Measurements from ENCODE around the gene KRT71. TPM values are rescaled to one million over a fixed set of nuclear protein-coding genes. Genes with fewer than 3 reads are reported as not detected.

The KRT71 gene
- total RNA-seq, 4 donors from 2014 or later, result not detected

DNA sequence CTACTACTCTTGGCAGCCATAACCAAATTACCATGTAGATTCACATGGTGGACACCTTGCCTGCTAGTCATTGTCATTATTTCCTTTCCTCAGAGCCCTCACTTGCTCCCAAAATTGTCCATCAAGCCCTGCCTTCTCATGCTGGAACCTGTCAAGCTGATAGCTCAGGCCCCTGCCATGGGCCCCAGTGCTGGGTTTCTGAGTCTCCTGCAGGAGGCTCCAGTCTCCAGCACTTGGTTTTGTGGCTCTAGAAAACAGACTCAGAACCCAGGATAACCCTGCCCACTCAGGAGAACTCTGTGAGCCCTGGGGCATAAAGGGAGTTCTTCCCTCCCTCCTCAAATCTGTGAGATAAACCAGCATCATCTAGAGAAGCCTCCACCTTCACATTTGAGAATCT is 10.8 kb downstream of the KRT71 start:
- Histone ChIP-seq H3K4me1 (peaks cover 0 to 61% (median 19%) of the 10 kb centered on the region in 3 donors), H3K9me3 (no peaks in the 10 kb centered on the region), H3K27ac (no peak overlapping the region), H3K27me3 (no peaks in the 10 kb centered on the region), H3K36me3 (no peaks in the 10 kb centered on the region), H3K4me3 (no peak overlapping the region)
- intact Hi-C loops (cut with DNase I), result no loop called here
- no peak for DNase-seq
- TF ChIP-seq POLR2A (IDR thresholded peaks at IDR 0.05), result no peak
- TF ChIP-seq, protein P1, sequence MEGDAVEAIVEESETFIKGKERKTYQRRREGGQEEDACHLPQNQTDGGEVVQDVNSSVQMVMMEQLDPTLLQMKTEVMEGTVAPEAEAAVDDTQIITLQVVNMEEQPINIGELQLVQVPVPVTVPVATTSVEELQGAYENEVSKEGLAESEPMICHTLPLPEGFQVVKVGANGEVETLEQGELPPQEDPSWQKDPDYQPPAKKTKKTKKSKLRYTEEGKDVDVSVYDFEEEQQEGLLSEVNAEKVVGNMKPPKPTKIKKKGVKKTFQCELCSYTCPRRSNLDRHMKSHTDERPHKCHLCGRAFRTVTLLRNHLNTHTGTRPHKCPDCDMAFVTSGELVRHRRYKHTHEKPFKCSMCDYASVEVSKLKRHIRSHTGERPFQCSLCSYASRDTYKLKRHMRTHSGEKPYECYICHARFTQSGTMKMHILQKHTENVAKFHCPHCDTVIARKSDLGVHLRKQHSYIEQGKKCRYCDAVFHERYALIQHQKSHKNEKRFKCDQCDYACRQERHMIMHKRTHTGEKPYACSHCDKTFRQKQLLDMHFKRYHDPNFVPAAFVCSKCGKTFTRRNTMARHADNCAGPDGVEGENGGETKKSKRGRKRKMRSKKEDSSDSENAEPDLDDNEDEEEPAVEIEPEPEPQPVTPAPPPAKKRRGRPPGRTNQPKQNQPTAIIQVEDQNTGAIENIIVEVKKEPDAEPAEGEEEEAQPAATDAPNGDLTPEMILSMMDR (IDR thresholded peaks at IDR 0.05), result peak in 2 of 6 experiments; percentile 15 to 17

DNA sequence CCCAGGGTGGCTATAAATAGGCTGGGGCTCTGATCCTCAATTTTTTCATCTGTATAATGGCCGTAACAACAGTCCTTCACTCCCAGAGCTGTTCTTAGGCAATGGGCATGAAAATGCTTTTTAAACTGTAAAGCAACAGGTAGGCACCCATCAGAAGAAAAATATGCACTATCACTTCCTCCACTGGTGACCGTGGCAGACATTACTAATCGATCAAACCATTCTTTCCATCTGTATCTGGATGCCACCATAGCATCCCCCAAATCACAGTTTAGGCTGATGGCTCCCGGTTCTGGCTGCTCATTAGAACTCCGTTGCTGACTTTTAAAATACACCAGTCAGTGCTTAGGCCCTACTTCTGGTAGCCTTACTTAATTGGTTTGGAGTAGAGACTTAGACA is 11.2 kb downstream of the KRT71 start:
- peaks cover 0 to 64% (median 19%) of the 10 kb centered on the region in 3 donors for H3K4me1 ChIP-seq
- TF ChIP-seq POLR2A (IDR thresholded peaks at IDR 0.05), result no peak
- TF ChIP-seq, protein P1 (IDR thresholded peaks at IDR 0.05), result no peak
- H3K9me3 ChIP-seq, result no peaks in the 10 kb centered on the region
- no peak overlapping the region for H3K27ac ChIP-seq
- 85 to 91% methylated on average over 5 of the region's 5 CpGs for WGBS, 2 donors
- no peak overlapping the region for H3K4me3 ChIP-seq
- no peaks in the 10 kb centered on the region for H3K27me3 ChIP-seq
- intact Hi-C loops (cut with DNase I), result no loop called here
- no peak for DNase-seq
- no peaks in the 10 kb centered on the region for H3K36me3 ChIP-seq

DNA sequence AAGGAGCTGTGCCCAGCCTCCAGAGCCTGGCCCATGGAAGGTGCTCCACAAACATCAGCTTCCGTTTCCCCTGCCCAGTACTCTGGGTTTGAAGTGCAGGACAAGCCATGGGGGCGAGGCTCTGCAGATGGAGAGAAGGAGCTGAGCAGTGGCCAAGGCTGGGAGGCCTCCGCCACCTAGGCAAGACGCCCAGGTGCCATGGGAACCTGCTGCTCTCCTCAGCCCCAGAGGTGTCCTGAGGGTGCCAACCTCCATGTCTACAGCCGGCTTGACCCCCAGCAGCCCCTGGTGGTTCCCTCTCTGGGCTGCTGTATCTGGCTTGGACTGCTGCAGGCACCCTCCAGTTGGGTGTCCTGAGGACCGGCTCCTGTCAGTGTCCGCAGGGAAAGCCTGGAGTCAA is 12.4 kb downstream of the KRT71 start:
- no peak for DNase-seq
- 80 to 100% methylated on average over 2 of the region's 7 CpGs for WGBS, 2 donors

DNA sequence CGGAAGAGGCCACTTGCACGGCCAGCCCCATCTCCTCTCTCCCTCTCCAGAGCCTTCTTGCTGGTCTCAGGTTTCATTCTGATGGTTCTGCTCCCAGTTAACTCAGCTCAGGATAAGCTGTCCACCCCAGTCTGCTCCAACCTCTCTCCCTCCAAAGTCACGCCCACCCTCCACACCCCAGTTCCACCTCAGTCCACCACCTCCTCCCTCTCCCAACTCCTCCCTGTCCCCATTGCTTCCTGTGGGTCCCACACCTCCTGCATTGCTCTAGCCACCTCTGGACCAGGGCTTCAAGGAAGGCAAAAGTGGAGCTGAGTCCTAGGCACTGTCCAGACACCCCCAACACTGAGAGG is 13.1 kb downstream of the KRT71 start:
- no peak for TF ChIP-seq POLR2A (IDR thresholded peaks at IDR 0.05)
- DNase-seq, result no peak
- no peak overlapping the region for H3K4me3 ChIP-seq
- 71% methylated on average over 3 of the region's 3 CpGs; no CpG with 5 or more reads in 1 of the 2 donors for WGBS, 2 donors
- H3K4me1 ChIP-seq, result peaks cover 0 to 58% (median 19%) of the 10 kb centered on the region in 3 donors
- H3K27me3 ChIP-seq, result no peaks in the 10 kb centered on the region
- no peaks in the 10 kb centered on the region for H3K36me3 ChIP-seq
- peak overlapping the region in 1 of 4 donors; percentile 33 for H3K27ac ChIP-seq
- no peaks in the 10 kb centered on the region for H3K9me3 ChIP-seq
- intact Hi-C loops (cut with DNase I), result no loop called here

More for the DNA sequence above, 12.4 kb downstream of the KRT71 start:
- intact Hi-C loops (cut with DNase I), result no loop called here
- Histone ChIP-seq H3K9me3 (no peaks in the 10 kb centered on the region), H3K4me1 (peaks cover 0 to 64% (median 19%) of the 10 kb centered on the region in 3 donors), H3K27me3 (no peaks in the 10 kb centered on the region), H3K36me3 (no peaks in the 10 kb centered on the region), H3K27ac (no peak overlapping the region), H3K4me3 (no peak overlapping the region)
- no peak for TF ChIP-seq POLR2A (IDR thresholded peaks at IDR 0.05)

DNA sequence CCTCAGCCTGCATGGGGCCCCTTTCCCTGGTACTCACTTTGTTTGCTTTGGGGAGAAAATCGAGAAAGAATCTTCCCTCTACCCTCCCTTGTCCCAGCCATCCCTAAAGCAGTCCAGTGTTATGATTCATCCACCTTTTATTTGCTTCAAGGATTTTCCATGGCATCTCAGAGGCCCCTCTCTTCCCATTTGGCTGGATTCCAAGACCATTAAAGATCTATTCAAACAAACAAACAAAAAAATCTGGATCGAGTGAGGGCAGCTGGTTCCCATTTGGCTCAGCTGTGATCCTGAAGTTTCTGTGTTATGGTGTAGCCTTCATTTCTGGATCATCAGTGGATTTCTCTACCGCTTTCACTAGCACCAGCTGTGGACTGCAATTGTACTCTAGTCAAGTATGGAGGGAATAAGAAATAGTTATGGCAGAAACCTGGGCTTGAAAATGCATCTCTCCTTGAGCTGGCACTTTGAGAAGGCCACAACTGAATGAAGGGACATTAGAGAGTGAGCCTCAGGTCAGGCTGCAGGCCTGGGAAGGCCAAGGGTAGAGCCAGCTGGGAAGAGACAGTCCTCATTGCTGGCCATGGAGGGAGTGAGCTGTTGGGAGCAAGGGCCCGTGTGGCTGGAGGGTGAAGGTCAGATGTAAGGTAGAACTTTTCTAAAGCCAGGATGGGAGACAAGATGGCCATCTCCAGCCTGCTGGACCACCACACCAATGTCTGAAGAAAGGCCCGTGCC is 13.7 kb downstream of the KRT71 start:
- Histone ChIP-seq H3K9me3 (no peaks in the 10 kb centered on the region), H3K27me3 (no peaks in the 10 kb centered on the region), H3K4me3 (no peak overlapping the region), H3K27ac (peak overlapping the region in 2 of 4 donors; percentile 4 to 33), H3K36me3 (no peaks in the 10 kb centered on the region), H3K4me1 (peaks cover 0 to 53% (median 15%) of the 10 kb centered on the region in 3 donors)
- intact Hi-C loops (cut with DNase I), result no loop called here
- TF ChIP-seq, protein P1 (IDR thresholded peaks at IDR 0.05), result no peak
- TF ChIP-seq POLR2A (IDR thresholded peaks at IDR 0.05), result no peak
- no peak for DNase-seq
- 34 to 39% methylated on average over 3 to 5 of the region's 5 CpGs for WGBS, 2 donors

DNA sequence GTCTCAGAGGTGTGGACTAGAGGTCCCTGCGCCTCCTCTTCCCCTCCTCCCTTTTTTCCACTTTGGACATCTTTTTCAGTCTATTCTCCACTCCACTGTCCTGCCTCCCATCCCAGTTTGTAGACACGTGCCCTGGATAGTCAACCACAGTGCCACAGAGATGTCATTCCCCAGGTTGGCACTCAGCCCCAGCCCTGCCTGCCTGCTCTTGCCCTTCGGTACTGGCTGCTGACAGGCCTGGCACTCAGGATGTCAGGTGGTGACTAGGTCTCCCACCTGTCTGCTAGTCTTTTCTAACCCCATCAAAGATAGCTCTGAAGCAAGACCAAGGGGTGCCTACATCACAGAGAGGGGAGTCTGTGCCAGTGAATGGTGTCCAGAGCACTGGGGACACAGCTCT is 15.8 kb downstream of the KRT71 start:
- 62 to 73% methylated on average over 3 of the region's 3 CpGs for WGBS, 2 donors
- no peak overlapping the region for H3K4me3 ChIP-seq
- no peaks in the 10 kb centered on the region for H3K9me3 ChIP-seq
- peaks cover 0 to 42% (median 15%) of the 10 kb centered on the region in 3 donors for H3K4me1 ChIP-seq
- intact Hi-C loops (cut with DNase I), result no loop called here
- H3K36me3 ChIP-seq, result no peaks in the 10 kb centered on the region
- no peak for DNase-seq
- H3K27ac ChIP-seq, result no peak overlapping the region
- no peaks in the 10 kb centered on the region for H3K27me3 ChIP-seq
- TF ChIP-seq, protein P1 (IDR thresholded peaks at IDR 0.05), result no peak
- no peak for TF ChIP-seq POLR2A (IDR thresholded peaks at IDR 0.05)
